C4-2B (cell line): ENCODE results near the gene FAM20B.

Source experiments
- ZFX ChIP-seq: fragments of 450-650 bp; IDR thresholded peaks from 2 replicates; pipeline ENCODE4 v1.6.1; 2017
- TF ChIP-seq, protein P1 (sequence below): fragments of 450-650 bp; conservative IDR thresholded peaks from 2 replicates; pipeline ENCODE4 v1.5.1; 2017; ENCODE audit warnings: mild to moderate bottlenecking

DNA sequence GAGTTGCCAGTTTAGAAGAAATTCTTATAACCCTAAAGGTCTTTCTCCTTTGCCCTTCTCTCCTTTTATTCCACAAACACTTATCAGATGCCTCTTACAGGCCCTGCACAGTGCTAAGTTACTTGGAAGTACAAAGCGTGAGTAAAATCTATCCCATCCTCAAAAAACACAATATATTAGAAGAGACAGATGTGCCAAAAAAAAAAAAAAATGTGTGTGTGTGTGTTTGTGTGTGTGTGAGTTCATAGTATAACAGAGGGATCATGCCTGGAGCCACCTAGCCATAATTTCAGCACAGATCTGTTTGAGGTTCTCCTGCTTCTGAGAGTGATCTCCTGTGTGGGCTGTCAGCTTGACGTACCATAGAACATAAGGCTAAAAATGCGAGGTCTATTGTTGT is 5.0 kb downstream of the FAM20B start:
- TF ChIP-seq, protein P1, sequence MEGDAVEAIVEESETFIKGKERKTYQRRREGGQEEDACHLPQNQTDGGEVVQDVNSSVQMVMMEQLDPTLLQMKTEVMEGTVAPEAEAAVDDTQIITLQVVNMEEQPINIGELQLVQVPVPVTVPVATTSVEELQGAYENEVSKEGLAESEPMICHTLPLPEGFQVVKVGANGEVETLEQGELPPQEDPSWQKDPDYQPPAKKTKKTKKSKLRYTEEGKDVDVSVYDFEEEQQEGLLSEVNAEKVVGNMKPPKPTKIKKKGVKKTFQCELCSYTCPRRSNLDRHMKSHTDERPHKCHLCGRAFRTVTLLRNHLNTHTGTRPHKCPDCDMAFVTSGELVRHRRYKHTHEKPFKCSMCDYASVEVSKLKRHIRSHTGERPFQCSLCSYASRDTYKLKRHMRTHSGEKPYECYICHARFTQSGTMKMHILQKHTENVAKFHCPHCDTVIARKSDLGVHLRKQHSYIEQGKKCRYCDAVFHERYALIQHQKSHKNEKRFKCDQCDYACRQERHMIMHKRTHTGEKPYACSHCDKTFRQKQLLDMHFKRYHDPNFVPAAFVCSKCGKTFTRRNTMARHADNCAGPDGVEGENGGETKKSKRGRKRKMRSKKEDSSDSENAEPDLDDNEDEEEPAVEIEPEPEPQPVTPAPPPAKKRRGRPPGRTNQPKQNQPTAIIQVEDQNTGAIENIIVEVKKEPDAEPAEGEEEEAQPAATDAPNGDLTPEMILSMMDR: no peak
- no peak for TF ChIP-seq ZFX
